GM18951 (cell line): ENCODE results near the gene C16orf92.

Experiments used
- POLR2A ChIP-seq: IDR thresholded peaks from 4 replicates; pipeline ENCODE4 v1.6.1; 2011; ENCODE audit warnings: mild to moderate bottlenecking; ENCODE audit not compliant: insufficient read length, insufficient read depth; ENCODE audit errors: extremely low read depth
- in situ Hi-C: fragments of 300-500 bp; cut with MboI; formaldehyde crosslinking; loops from one replicate; pipeline ENCODE4 v1.12.0; 2022; ENCODE audit warnings: low sequenced_read_pairs, mixed read lengths, inconsistent platforms; ENCODE audit not compliant: unreplicated experiment

Gene C16orf92

GRCh38 chr16:30022887-30023286 is at the start of gene C16orf92:
C16orf92 (plus strand) TSS chr16:30023198; CDS start chr16:30023341, 143 bp downstream.
- in situ Hi-C loops = loop anchor here (25.0 kb wide), 1 partner anchor 336 kb away; the partner anchor contains the start of gene QPRT
- no peak for TF ChIP-seq POLR2A

- in situ Hi-C loops = no loop called here
- peak; percentile 93 for TF ChIP-seq POLR2A
Observed at GRCh38 chr16:29973384-29974246, 49.4 kb upstream of the C16orf92 start, which contains the start of gene TAOK2. TAOK2 (plus strand) TSS chr16:29973868; CDS start chr16:29977773, 3,905 bp downstream.

- no peak for TF ChIP-seq POLR2A
- in situ Hi-C loops = no loop called here
Observed at GRCh38 chr16:29974291-29975133, 48.5 kb upstream of the C16orf92 start.

- TF ChIP-seq POLR2A = no peak
- in situ Hi-C loops = no loop called here
Observed at GRCh38 chr16:29975134-29975538, 47.9 kb upstream of the C16orf92 start.

- TF ChIP-seq POLR2A = no peak
- in situ Hi-C loops = no loop called here
Observed at GRCh38 chr16:29975811-29976511, 47.0 kb upstream of the C16orf92 start.

- in situ Hi-C loops = no loop called here
- no peak for TF ChIP-seq POLR2A
Observed at GRCh38 chr16:29977063-29977825, 45.8 kb upstream of the C16orf92 start.

- in situ Hi-C loops = no loop called here
- no peak for TF ChIP-seq POLR2A
Observed at GRCh38 chr16:29978081-29978480, 44.9 kb upstream of the C16orf92 start.

GRCh38 chr16:29978564-29979270 is 44.3 kb upstream of the C16orf92 start:
- in situ Hi-C loops = no loop called here
- TF ChIP-seq POLR2A = no peak

GRCh38 chr16:29982560-29983419 is 40.2 kb upstream of the C16orf92 start:
- TF ChIP-seq POLR2A = no peak

GRCh38 chr16:29983420-29984136 is 39.4 kb upstream of the C16orf92 start:
- in situ Hi-C loops = no loop called here
- TF ChIP-seq POLR2A = no peak

More at GRCh38 chr16:29982560-29983419, 40.2 kb upstream of the C16orf92 start:
- in situ Hi-C loops = no loop called here
